ENCODE measurements around the gene RANBP6. TPM values are rescaled to one million over a fixed set of nuclear protein-coding genes. Genes with fewer than 3 reads are reported as not detected.
"Not testable (repeated sequence)": the region's sequence is repeated elsewhere in the genome, so short reads cannot be mapped to it uniquely, and the experiment has no call there.

RANBP6 gene
- total RNA-seq: 10 to 100 TPM; 36.7 to 40.6 TPM
- polyA plus RNA-seq (2013, experiment 1 of 2): 33.7 TPM
- 25.6 TPM for polyA plus RNA-seq (2013, experiment 2 of 2)
- total RNA-seq: 46.3 to 183 (median 116) reads per million in 172 experiments

DNA sequence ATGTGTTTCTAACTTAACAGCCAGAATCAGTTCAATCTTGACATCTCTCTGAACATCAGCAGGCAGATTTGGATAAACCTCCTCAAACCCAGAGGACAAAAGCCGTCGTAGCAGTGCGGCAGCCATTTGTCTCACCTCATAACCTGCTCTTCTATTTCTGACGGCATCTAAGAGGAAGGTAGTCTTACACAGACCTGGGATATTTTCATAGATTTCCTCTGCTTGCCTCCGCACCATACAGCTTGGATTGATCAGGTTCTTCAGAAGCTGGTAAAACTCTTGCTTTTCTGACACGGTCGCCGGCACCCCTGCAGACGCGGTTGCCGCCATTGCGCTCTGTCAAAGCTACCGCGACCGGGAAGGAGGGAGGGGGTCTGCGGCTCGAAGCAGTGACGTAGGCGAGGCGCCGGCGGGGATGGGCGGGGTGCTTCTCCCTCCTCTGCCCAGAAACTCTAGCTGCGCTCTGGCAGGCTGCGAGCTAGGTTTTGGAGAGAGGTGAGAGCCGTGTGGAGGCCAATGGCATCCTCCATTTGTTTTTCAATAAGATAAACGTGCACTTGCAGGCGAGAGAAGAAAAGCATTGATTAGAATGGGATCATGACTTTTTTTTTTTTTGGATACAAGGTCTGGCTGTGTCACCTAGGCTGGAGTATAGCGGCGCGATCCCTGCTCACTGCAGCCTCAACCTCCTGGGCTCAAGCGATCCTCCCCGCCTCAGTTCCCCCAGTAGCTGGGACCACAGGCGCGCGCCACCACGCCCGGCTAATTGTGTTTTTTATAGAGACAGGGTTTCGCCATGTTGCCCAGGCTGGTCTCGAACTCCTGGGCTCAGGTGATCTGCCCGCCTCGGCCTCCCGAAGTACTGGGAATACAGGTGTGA lies at the start of gene RANBP6:
TSS of gene RANBP6 (minus strand) at position 347 of the 880 bp plus-strand sequence. CDS start at position 330, 17 bp downstream.
- Mint-ChIP-seq H3K36me3 (ENCODE audit: low read depth) (peaks cover 46% of the 10 kb centered on the region), H3K27me3 (no peaks in the 10 kb centered on the region), H3K4me1 (ENCODE audit: low read depth) (peaks cover 41% of the 10 kb centered on the region), H3K27ac (peak within 1 kb of the TSS; percentile 97), H3K4me3 (peak within 1 kb of the TSS; percentile 94), H3K9me3 (peaks cover 13% of the 10 kb centered on the region)
- no peak for TF ChIP-seq CTCF (IDR thresholded peaks at IDR 0.05)
- intact Hi-C loops (cut with DNase I, micrococcal nuclease): loop anchor here (1.0 to 5.0 kb wide), 5 partner anchors 8 to 687 kb away; no protein-coding TSS in a partner anchor
- CTCF ChIA-PET: interaction anchor here (0.9 kb wide), 1 partner anchor 182 kb away, joined by 3 read pairs; no protein-coding TSS in a partner anchor
- H3K27me3 ChIP-seq (ENCODE audit: control insufficient read depth in 1 of 2, insufficient read depth in 2 of 2, low read length in 2 of 2): no peaks in the 10 kb centered on the region
- H3K27ac ChIP-seq (ENCODE audit: low read depth in 1 of 2, low read length in 2 of 2): peak within 1 kb of the TSS; percentile 72 to 83
- peak; percentile 82 to 95 (median 89) for DNase-seq
- peaks cover 0 to 20% of the 10 kb centered on the region in 2 experiments for H3K9me3 ChIP-seq (ENCODE audit: control insufficient read depth in 1 of 2, insufficient read depth in 1 of 2, low read length in 2 of 2)
- peak; percentile 98 for ATAC-seq (ENCODE audit: poor library complexity)
- peak within 1 kb of the TSS; percentile 86 for H3K4me3 ChIP-seq (ENCODE audit: low read length)
- POLR2A ChIA-PET: interaction anchor here (0.6 to 2.6 kb wide), 24 partner anchors 8 to 1223 kb away, joined by 3 to 33 read pairs (median 4); partner anchors contain the start of genes ERMP1, KDM4C, RCL1 and RIC1
- peaks cover 18% of the 10 kb centered on the region for H3K4me1 ChIP-seq (ENCODE audit: insufficient read depth, low read length)
- peaks cover 15% of the 10 kb centered on the region for H3K36me3 ChIP-seq (ENCODE audit: insufficient read depth, low read length)

DNA sequence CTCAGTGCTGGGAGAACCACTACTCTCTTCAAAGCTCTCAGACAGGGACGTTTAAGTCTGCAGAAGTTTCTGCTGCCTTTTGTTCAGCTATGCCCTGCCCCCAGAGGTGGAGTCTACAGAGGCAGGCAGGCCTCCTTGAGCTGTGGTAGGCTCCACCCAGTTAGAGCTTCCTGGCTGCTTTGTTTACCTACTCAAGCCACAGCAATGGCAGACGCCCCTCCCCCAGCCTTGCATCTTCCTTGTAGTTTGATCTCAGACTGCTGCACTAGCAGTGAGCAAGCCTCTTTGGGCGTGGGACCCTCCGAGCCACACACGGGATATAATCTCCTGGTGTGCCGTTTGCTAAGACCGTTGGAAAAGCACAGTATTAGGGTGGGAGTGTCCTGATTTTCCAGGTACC lies 47.7 kb upstream of the RANBP6 start:
- DNase-seq: peak in 4 of 14 experiments; percentile 6 to 43 (median 22)
- H3K36me3 ChIP-seq (ENCODE audit: insufficient read depth, low read length); H3K9me3 ChIP-seq (ENCODE audit: control insufficient read depth in 1 of 2, insufficient read depth in 1 of 2, low read length in 2 of 2); H3K9me3 Mint-ChIP-seq; intact Hi-C loops (cut with DNase I, micrococcal nuclease); H3K27me3 ChIP-seq (ENCODE audit: control insufficient read depth in 1 of 2, insufficient read depth in 2 of 2, low read length in 2 of 2); H3K4me1 Mint-ChIP-seq (ENCODE audit: low read depth); H3K27ac Mint-ChIP-seq; H3K36me3 Mint-ChIP-seq (ENCODE audit: low read depth); H3K4me3 ChIP-seq (ENCODE audit: low read length); CTCF ChIA-PET; ATAC-seq (ENCODE audit: poor library complexity); H3K4me3 Mint-ChIP-seq; H3K27ac ChIP-seq (ENCODE audit: low read depth in 1 of 2, low read length in 2 of 2); POLR2A ChIA-PET: not testable (repeated sequence)
- H3K4me1 ChIP-seq (ENCODE audit: insufficient read depth, low read length): peaks cover 12% of the 10 kb centered on the region
- peaks cover 15% of the 10 kb centered on the region for H3K27me3 Mint-ChIP-seq

DNA sequence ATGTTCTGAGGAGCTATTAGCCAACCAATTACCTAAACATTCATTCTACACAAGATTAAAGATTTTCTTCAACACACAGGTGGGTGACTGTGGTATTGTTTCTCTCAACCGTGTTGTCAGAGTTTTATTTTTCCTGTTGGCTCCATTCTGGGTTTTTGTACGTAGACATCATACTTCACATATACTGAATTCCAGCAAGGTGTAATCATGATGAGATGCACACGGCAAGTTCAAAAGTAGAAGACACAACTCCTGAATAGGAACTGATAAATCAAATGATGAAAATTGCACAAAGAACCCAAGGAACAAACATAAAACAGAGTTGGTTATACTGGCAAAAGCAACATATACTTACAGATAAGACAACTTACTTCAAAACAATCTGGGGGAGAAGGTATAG lies 40.2 kb upstream of the RANBP6 start:
- intact Hi-C loops (cut with DNase I, micrococcal nuclease): loop anchor here (1.0 to 2.0 kb wide), 3 partner anchors 41 to 513 kb away; partner anchors contain the start of gene RANBP6 (in 1 of the 2)
- peaks cover 4% of the 10 kb centered on the region for H3K27me3 Mint-ChIP-seq
- POLR2A ChIA-PET: no interaction called here

More for the DNA sequence above, 40.2 kb upstream of the RANBP6 start:
- DNase-seq: no peak
- H3K4me3 Mint-ChIP-seq: no peak overlapping the region
- H3K27ac Mint-ChIP-seq: no peak overlapping the region
- peaks cover 4% of the 10 kb centered on the region for H3K4me1 Mint-ChIP-seq (ENCODE audit: low read depth)
- TF ChIP-seq CTCF (IDR thresholded peaks at IDR 0.05): no peak
- Histone ChIP-seq H3K4me3 (ENCODE audit: low read length) (no peak overlapping the region), H3K36me3 (ENCODE audit: insufficient read depth, low read length) (no peaks in the 10 kb centered on the region), H3K9me3 (ENCODE audit: control insufficient read depth in 1 of 2, insufficient read depth in 1 of 2, low read length in 2 of 2) (no peaks in the 10 kb centered on the region), H3K4me1 (ENCODE audit: insufficient read depth, low read length) (peaks cover 4% of the 10 kb centered on the region), H3K27me3 (ENCODE audit: control insufficient read depth in 1 of 2, insufficient read depth in 2 of 2, low read length in 2 of 2) (no peaks in the 10 kb centered on the region), H3K27ac (ENCODE audit: low read depth in 1 of 2, low read length in 2 of 2) (no peak overlapping the region)
- CTCF ChIA-PET: no interaction called here
- H3K36me3 Mint-ChIP-seq (ENCODE audit: low read depth): no peaks in the 10 kb centered on the region
- ATAC-seq (ENCODE audit: poor library complexity): no peak
- no peaks in the 10 kb centered on the region for H3K9me3 Mint-ChIP-seq

Data from CD4-positive, alpha-beta T cell (primary cell).